Endothelial cell of umbilical vein (primary cell): ENCODE measurements around the gene UBE2QL1. TPM values are rescaled to one million over a fixed set of nuclear protein-coding genes. Genes with fewer than 3 reads are reported as not detected.

Experiments
- BruUV-seq: library from RNA; stranded (reverse); fragments of 400-500 nt; replicated peaks from 2 replicates; lab custom pipeline; 2021; lab: Mats Ljungman, UMichigan
- CTCF ChIA-PET: fragments of 300-600, 350-600 bp; sonication (Branson Sonifier 250); formaldehyde crosslinking; loops from one replicate; lab custom pipeline; 2021; ENCODE audit warnings: antibody characterized with exemption, inconsistent platforms; lab: Charles Lee
- POLR2A ChIA-PET: fragments of 300-600, 350-600 bp; sonication (Branson Sonifier 250); formaldehyde crosslinking; loops from one replicate; lab custom pipeline; 2021; ENCODE audit warnings: antibody characterized with exemption, inconsistent platforms; lab: Charles Lee
- DNase-seq: peaks from one replicate; pipeline ENCODE4 v3.0.0-alpha.2; 2011; ENCODE audit warnings: low read depth, low spot score
- FAIRE-seq: peaks from 2 replicates; lab custom pipeline; 2011; peaks lifted over from hg19 to GRCh38; lab: Jason Lieb, UNC
- H2AFZ ChIP-seq: 2 replicates; pipeline ENCODE4 v1.6.0; 2012; ENCODE audit warnings: low read depth, low read length, control low read depth, inconsistent platforms
- H3K27ac ChIP-seq: 2 replicates; pipeline ENCODE4 v1.5.1; 2011; ENCODE audit warnings: low read depth, mild to moderate bottlenecking, control low read depth, low read length, moderate library complexity; ENCODE audit not compliant: insufficient read depth
- H3K27me3 ChIP-seq, 2 experiments: 2 replicates each; pipeline versions ENCODE4 v1.6.0 to v1.6.1; 2011; ENCODE audit warnings: low read length in 2 of 2, mixed read lengths in 1 of 2; ENCODE audit not compliant: control insufficient read depth in 2 of 2, insufficient read depth in 2 of 2
- H3K36me3 ChIP-seq, 2 experiments: 2 replicates in 1 of 2; 3 replicates in 1 of 2; pipeline ENCODE4 v1.5.1; 2011; ENCODE audit warnings: low read length in 2 of 2, mild to moderate bottlenecking in 1 of 2, moderate library complexity in 1 of 2; ENCODE audit not compliant: control insufficient read depth in 2 of 2, insufficient read depth in 2 of 2; ENCODE audit errors: extremely low read depth in 1 of 2
- H3K4me1 ChIP-seq: 3 replicates; pipeline ENCODE4 v1.5.1; 2011; ENCODE audit warnings: mild to moderate bottlenecking, low read length; ENCODE audit not compliant: control insufficient read depth, insufficient read depth; ENCODE audit errors: extremely low read depth
- H3K4me2 ChIP-seq: 2 replicates; pipeline ENCODE4 v1.6.1; 2011; ENCODE audit warnings: low read length, control low read depth, mixed read lengths; ENCODE audit not compliant: insufficient read depth
- H3K4me3 ChIP-seq, 3 experiments: fragments of 200-600 bp in 1 of 3; sonication (generic), shearing (Covaris generic) in 1 of 3; replicated peaks in 1 of 3; 2 replicates each; pipeline ENCODE4 v1.5.1; 2011 to 2016; ENCODE audit warnings: control low read depth in 3 of 3, low read length in 3 of 3, mild to moderate bottlenecking in 2 of 3, inconsistent platforms in 1 of 3, low read depth in 1 of 3, moderate library complexity in 1 of 3; ENCODE audit not compliant: insufficient read depth in 1 of 3
- H3K79me2 ChIP-seq: 2 replicates; pipeline ENCODE4 v1.6.0; 2012; ENCODE audit warnings: low read length, inconsistent platforms; ENCODE audit not compliant: control insufficient read depth, insufficient read depth
- H3K9ac ChIP-seq: replicated peaks from 2 replicates; pipeline ENCODE3; 2011; ENCODE audit warnings: low read length, control low read depth; ENCODE audit not compliant: insufficient read depth; ENCODE audit errors: extremely low read depth
- H3K9me1 ChIP-seq: replicated peaks from 3 replicates; pipeline ENCODE4 v1.6.0; 2011; ENCODE audit warnings: mild to moderate bottlenecking, low read length; ENCODE audit not compliant: control insufficient read depth, insufficient read depth; ENCODE audit errors: extremely low read depth
- H3K9me3 ChIP-seq: replicated peaks from 2 replicates; pipeline ENCODE4 v1.5.1; 2012; ENCODE audit warnings: low read length, inconsistent platforms; ENCODE audit not compliant: control insufficient read depth, insufficient read depth
- H4K20me1 ChIP-seq: replicated peaks from 2 replicates; pipeline ENCODE3; 2011; ENCODE audit warnings: mild to moderate bottlenecking, low read length; ENCODE audit not compliant: control insufficient read depth, insufficient read depth; ENCODE audit errors: extremely low read depth
- EZH2 ChIP-seq: IDR thresholded peaks from 2 replicates; pipeline ENCODE4 v1.6.1; 2012; ENCODE audit warnings: borderline replicate concordance, low read depth, mild to moderate bottlenecking, moderate library complexity, low read length, inconsistent platforms; ENCODE audit not compliant: severe bottlenecking
- FOS ChIP-seq: IDR thresholded peaks from 2 replicates; pipeline ENCODE4 v1.6.1; 2011; ENCODE audit warnings: mild to moderate bottlenecking, low read length, moderate library complexity, borderline replicate concordance; ENCODE audit not compliant: insufficient read depth
- GATA2 ChIP-seq: IDR thresholded peaks from 2 replicates; pipeline ENCODE4 v1.7.0; 2011; ENCODE audit warnings: low read depth, mild to moderate bottlenecking, moderate library complexity, mixed read lengths, low read length; ENCODE audit not compliant: insufficient read length, insufficient read depth
- JUN ChIP-seq: IDR thresholded peaks from 2 replicates; pipeline ENCODE4 v1.6.1; 2011; ENCODE audit warnings: borderline replicate concordance, low read depth; ENCODE audit not compliant: insufficient read length, insufficient read depth
- MYC ChIP-seq: IDR thresholded peaks from one replicate; pipeline ENCODE4 v1.6.1; 2011; ENCODE audit warnings: mild to moderate bottlenecking, low read depth, low read length
- POLR2A ChIP-seq: IDR thresholded peaks from 2 replicates; pipeline ENCODE4 v1.6.1; 2012; ENCODE audit warnings: low read depth, mild to moderate bottlenecking, control low read depth, low read length
- POLR2AphosphoS5 ChIP-seq: IDR thresholded peaks from 2 replicates; pipeline ENCODE4 v1.6.1; 2012; ENCODE audit warnings: low read depth, mild to moderate bottlenecking, control low read depth, low read length, moderate library complexity; ENCODE audit not compliant: insufficient read depth
- dilution Hi-C: fragments of 300-500 bp; cut with MboI; formaldehyde crosslinking; loops from one replicate; pipeline ENCODE4 v1.15.0; 2019; ENCODE audit warnings: low sequenced_read_pairs; ENCODE audit not compliant: extremely low pct_ligation_motif_present
- intact Hi-C: fragments of 100-400 bp; cut with micrococcal nuclease; formaldehyde crosslinking; loops from one replicate; pipeline ENCODE4 v1.10.0; 2022
- polyA plus RNA-seq, 4 experiments: library from polyadenylated mRNA; depleted of rRNA in 3 of 4; stranded (reverse) in 3 of 4; unstranded in 1 of 4; fragments of >200 nt; gene quantifications; 2 replicates each; pipeline versions ENCODE4 v1.2.1 to v1.2.3, GENCODE V29; 2011 to 2012; ENCODE audit warnings: missing spikeins in 1 of 4
- total RNA-seq: library from RNA; stranded (reverse); gene quantifications from 2 replicates; pipeline ENCODE4 v1.2.3, GENCODE V29; 2021
- TF ChIP-seq, protein P1 (sequence below), 2 donors: IDR thresholded peaks; 1 replicate in 1 of 2; 2 replicates in 1 of 2; pipeline ENCODE4 v1.5.1; 2011; ENCODE audit warnings: low read length in 2 of 2, mild to moderate bottlenecking in 2 of 2, moderate library complexity in 2 of 2, control low read depth in 1 of 2, inconsistent platforms in 1 of 2, low read depth in 1 of 2; ENCODE audit not compliant: insufficient read depth in 1 of 2; ENCODE audit errors: extremely low read depth in 1 of 2
- TF ChIP-seq, protein P2 (sequence below): IDR thresholded peaks from 2 replicates; pipeline ENCODE4 v1.6.1; 2011; ENCODE audit not compliant: insufficient read depth, insufficient read length

UBE2QL1 gene
- total and polyA plus RNA-seq, 2 donors (not counting 3 experiments of a cell fraction or from before 2014, with no cell fraction given) = 0.04 to 0.15 TPM

DNA sequence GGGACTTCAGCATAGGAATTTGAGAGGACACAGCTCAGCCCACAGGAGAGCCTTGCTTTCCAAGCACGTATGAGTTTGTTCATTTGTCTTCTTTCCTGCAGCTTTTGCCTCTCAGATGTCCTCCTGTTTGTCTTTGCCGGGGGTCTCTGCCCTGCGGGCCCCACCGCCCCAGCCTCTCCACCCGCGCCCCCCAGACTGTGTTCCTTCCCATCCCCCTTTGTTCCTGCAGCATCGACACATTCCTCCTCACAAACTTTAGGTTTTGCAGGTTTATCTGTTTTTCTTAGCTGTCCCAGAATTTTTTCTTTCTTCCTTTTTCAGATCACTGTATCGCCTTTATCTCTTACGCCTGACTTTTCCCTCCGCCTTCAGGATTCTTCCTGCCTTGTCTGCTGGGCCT, 18.9 kb downstream of the UBE2QL1 start:
- DNase-seq = no peak
- dilution Hi-C loops = no loop called here
- Histone ChIP-seq H3K79me2 (no peaks in the 10 kb centered on the region), H2AFZ (no peak overlapping the region), H3K9me3 (no peaks in the 10 kb centered on the region), H4K20me1 (no peaks in the 10 kb centered on the region), H3K4me2 (no peak overlapping the region), H3K9ac (no peak overlapping the region), H3K9me1 (no peaks in the 10 kb centered on the region), H3K27ac (no peak overlapping the region), H3K36me3 (no peaks in the 10 kb centered on the region), H3K4me3 (no peak overlapping the region), H3K4me1 (no peaks in the 10 kb centered on the region), H3K27me3 (no peaks in the 10 kb centered on the region)
- no TSS peak for BruUV-seq
- intact Hi-C loops = no loop called here
- CTCF ChIA-PET = interaction anchor here (1.4 kb wide), 1 partner anchor 32 kb away, joined by 4 read pairs; no protein-coding TSS in a partner anchor
- TF ChIP-seq GATA2 = no peak
- no peak for TF ChIP-seq MYC
- TF ChIP-seq EZH2 = no peak
- no peak for TF ChIP-seq POLR2A
- FAIRE-seq = no peak
- POLR2A ChIA-PET = no interaction called here

GRCh38 chr5:6468104-6468503, 19.4 kb downstream of the UBE2QL1 start:
- no peak overlapping the region for H3K4me2 ChIP-seq
- no peaks in the 10 kb centered on the region for H3K9me3 ChIP-seq
- H2AFZ ChIP-seq = no peak overlapping the region
- no peaks in the 10 kb centered on the region for H3K9me1 ChIP-seq
- intact Hi-C loops = no loop called here
- TF ChIP-seq FOS (no peak), MYC (no peak), GATA2 (no peak), POLR2A (no peak), JUN (no peak), POLR2AphosphoS5 (no peak), EZH2 (no peak)
- TF ChIP-seq, protein P1, sequence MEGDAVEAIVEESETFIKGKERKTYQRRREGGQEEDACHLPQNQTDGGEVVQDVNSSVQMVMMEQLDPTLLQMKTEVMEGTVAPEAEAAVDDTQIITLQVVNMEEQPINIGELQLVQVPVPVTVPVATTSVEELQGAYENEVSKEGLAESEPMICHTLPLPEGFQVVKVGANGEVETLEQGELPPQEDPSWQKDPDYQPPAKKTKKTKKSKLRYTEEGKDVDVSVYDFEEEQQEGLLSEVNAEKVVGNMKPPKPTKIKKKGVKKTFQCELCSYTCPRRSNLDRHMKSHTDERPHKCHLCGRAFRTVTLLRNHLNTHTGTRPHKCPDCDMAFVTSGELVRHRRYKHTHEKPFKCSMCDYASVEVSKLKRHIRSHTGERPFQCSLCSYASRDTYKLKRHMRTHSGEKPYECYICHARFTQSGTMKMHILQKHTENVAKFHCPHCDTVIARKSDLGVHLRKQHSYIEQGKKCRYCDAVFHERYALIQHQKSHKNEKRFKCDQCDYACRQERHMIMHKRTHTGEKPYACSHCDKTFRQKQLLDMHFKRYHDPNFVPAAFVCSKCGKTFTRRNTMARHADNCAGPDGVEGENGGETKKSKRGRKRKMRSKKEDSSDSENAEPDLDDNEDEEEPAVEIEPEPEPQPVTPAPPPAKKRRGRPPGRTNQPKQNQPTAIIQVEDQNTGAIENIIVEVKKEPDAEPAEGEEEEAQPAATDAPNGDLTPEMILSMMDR (IDR thresholded peaks at IDR 0.05; ENCODE audit: extremely low read depth in 1 of 2, insufficient read depth in 1 of 2, low read depth in 1 of 2, low read length in 2 of 2) = no peak
- TF ChIP-seq, protein P2, sequence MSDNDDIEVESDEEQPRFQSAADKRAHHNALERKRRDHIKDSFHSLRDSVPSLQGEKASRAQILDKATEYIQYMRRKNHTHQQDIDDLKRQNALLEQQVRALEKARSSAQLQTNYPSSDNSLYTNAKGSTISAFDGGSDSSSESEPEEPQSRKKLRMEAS = no peak
- CTCF ChIA-PET = no interaction called here
- no peaks in the 10 kb centered on the region for H3K27me3 ChIP-seq
- no peak overlapping the region for H3K27ac ChIP-seq
- H3K36me3 ChIP-seq = no peaks in the 10 kb centered on the region
- no peaks in the 10 kb centered on the region for H3K4me1 ChIP-seq
- no peak overlapping the region for H3K9ac ChIP-seq
- no peak overlapping the region for H3K4me3 ChIP-seq
- no peaks in the 10 kb centered on the region for H4K20me1 ChIP-seq
- FAIRE-seq (no peak), DNase-seq (no peak)
- no TSS peak for BruUV-seq
- POLR2A ChIA-PET = no interaction called here
- dilution Hi-C loops = no loop called here
- H3K79me2 ChIP-seq = no peaks in the 10 kb centered on the region
